IMR-90 (cell line): ENCODE data around the gene DOCK1. TPM values are rescaled to one million over a fixed set of nuclear protein-coding genes. Genes with fewer than 3 reads are reported as not detected.
A peak's percentile ranks its signal among the peaks of the same experiment; 100 is the strongest.

Source experiments
- ATAC-seq: fragments of 200-7000 bp; cut with Tn5 transposase; 2 replicates; pipeline ENCODE4 v1.9.1; 2020; ENCODE audit warnings: low read depth, mild to moderate bottlenecking, moderate library complexity
- BruUV-seq: library from RNA; stranded (reverse); fragments of 400-500 nt; replicated peaks from 2 replicates; lab custom pipeline; 2021; lab: Mats Ljungman, UMichigan
- CTCF ChIA-PET: fragments of 300-600 bp; formaldehyde crosslinking; extraction: SDS; loops from one replicate; lab custom pipeline; 2021; ENCODE audit warnings: antibody characterized with exemption; lab: Yijun Ruan, JAX
- POLR2A ChIA-PET: fragments of 300-600 bp; sonication (Branson Sonifier 250); formaldehyde crosslinking; loops from one replicate; lab custom pipeline; 2022; ENCODE audit warnings: antibody characterized with exemption; ENCODE audit not compliant: unreplicated experiment; lab: Charles Lee
- DNase-seq: peaks from one replicate; pipeline ENCODE4 v3.0.0; 2013
- H2AFZ ChIP-seq: replicated peaks from 2 replicates; pipeline ENCODE3; 2013; ENCODE audit warnings: low read length, mild to moderate bottlenecking; ENCODE audit not compliant: poor library complexity
- H2AK5ac ChIP-seq: 2 replicates; pipeline ENCODE4 v1.6.1; 2013; ENCODE audit warnings: low read depth, low read length, inconsistent platforms
- H2AK9ac ChIP-seq: replicated peaks from 2 replicates; pipeline ENCODE3; 2013; ENCODE audit warnings: mild to moderate bottlenecking, low read depth, low read length, moderate library complexity; ENCODE audit not compliant: poor library complexity
- H2BK120ac ChIP-seq: 2 replicates; pipeline ENCODE4 v1.6.1; 2013; ENCODE audit warnings: low read depth, low read length, inconsistent platforms
- H2BK15ac ChIP-seq: 3 replicates; pipeline ENCODE4 v1.6.1; 2013; ENCODE audit warnings: low read depth, low read length, inconsistent platforms
- H2BK20ac ChIP-seq: 2 replicates; pipeline ENCODE4 v1.6.1; 2013; ENCODE audit warnings: low read depth, mild to moderate bottlenecking, inconsistent platforms, low read length, moderate library complexity
- H2BK5ac ChIP-seq: 2 replicates; pipeline ENCODE4 v1.6.1; 2013; ENCODE audit warnings: mild to moderate bottlenecking, low read depth, low read length, inconsistent platforms; ENCODE audit not compliant: poor library complexity, severe bottlenecking
- H3K14ac ChIP-seq: replicated peaks from 2 replicates; pipeline ENCODE4 v1.6.1; 2013; ENCODE audit warnings: low read depth, low read length, inconsistent platforms
- H3K18ac ChIP-seq: 2 replicates; pipeline ENCODE4 v1.6.1; 2013; ENCODE audit warnings: low read depth, low read length, control low read depth
- H3K23ac ChIP-seq: 2 replicates; pipeline ENCODE4 v1.6.1; 2013; ENCODE audit warnings: low read depth, low read length, inconsistent platforms
- H3K27ac ChIP-seq: 2 replicates; pipeline ENCODE4 v1.5.1; 2013; ENCODE audit warnings: mild to moderate bottlenecking, control low read depth, low read length; ENCODE audit not compliant: insufficient read depth
- H3K27me3 ChIP-seq: 2 replicates; pipeline ENCODE4 v1.6.1; 2013; ENCODE audit warnings: low read length; ENCODE audit not compliant: control insufficient read depth, insufficient read depth
- H3K36me3 ChIP-seq: 2 replicates; pipeline ENCODE4 v1.6.1; 2013; ENCODE audit warnings: low read length, mixed read lengths; ENCODE audit not compliant: control insufficient read depth, insufficient read depth
- H3K4ac ChIP-seq: 2 replicates; pipeline ENCODE4 v1.6.1; 2013; ENCODE audit warnings: low read depth, low read length, inconsistent platforms
- H3K4me1 ChIP-seq: 2 replicates; pipeline ENCODE4 v1.6.1; 2013; ENCODE audit warnings: low read length, mixed read lengths; ENCODE audit not compliant: control insufficient read depth, insufficient read depth
- H3K4me2 ChIP-seq: 2 replicates; pipeline ENCODE4 v1.6.1; 2013; ENCODE audit warnings: low read depth, mild to moderate bottlenecking, control low read depth, low read length, moderate library complexity
- H3K4me3 ChIP-seq: 2 replicates; pipeline ENCODE4 v1.5.1; 2013; ENCODE audit warnings: low read depth, mild to moderate bottlenecking, control low read depth, low read length, moderate library complexity; ENCODE audit not compliant: insufficient read depth
- H3K56ac ChIP-seq: 2 replicates; pipeline ENCODE4 v1.6.1; 2013; ENCODE audit warnings: low read length, inconsistent platforms; ENCODE audit not compliant: insufficient read depth; ENCODE audit errors: extremely low read depth
- H3K79me1 ChIP-seq, 2 experiments: 2 replicates each; pipeline ENCODE4 v1.6.1; 2013; ENCODE audit warnings: low read length in 2 of 2, inconsistent platforms in 1 of 2, low read depth in 1 of 2
- H3K9ac ChIP-seq: 2 replicates; pipeline ENCODE4 v1.6.1; 2013; ENCODE audit warnings: low read depth, low read length, control low read depth
- H3K9me1 ChIP-seq: 2 replicates; pipeline ENCODE4 v1.6.1; 2013; ENCODE audit warnings: low read length, inconsistent platforms; ENCODE audit not compliant: insufficient read depth
- H3K9me3 ChIP-seq: 2 replicates; pipeline ENCODE4 v1.6.1; 2013; ENCODE audit warnings: low read length; ENCODE audit not compliant: control insufficient read depth, insufficient read depth
- H4K20me1 ChIP-seq: 2 replicates; pipeline ENCODE4 v1.6.1; 2013; ENCODE audit warnings: low read length, inconsistent platforms; ENCODE audit not compliant: insufficient read depth
- H4K5ac ChIP-seq: 2 replicates; pipeline ENCODE4 v1.6.1; 2013; ENCODE audit warnings: mild to moderate bottlenecking, low read depth, low read length, control low read depth
- H4K8ac ChIP-seq, 2 experiments: 2 replicates each; pipeline ENCODE4 v1.6.1; 2013; ENCODE audit warnings: low read depth in 2 of 2, low read length in 2 of 2, control low read depth in 1 of 2, inconsistent platforms in 1 of 2
- H4K91ac ChIP-seq: 2 replicates; pipeline ENCODE4 v1.6.1; 2013; ENCODE audit warnings: low read depth, low read length, inconsistent platforms; ENCODE audit not compliant: insufficient read depth
- BHLHE40 ChIP-seq: fragments of 150-350 bp; IDR thresholded peaks from 2 replicates; pipeline ENCODE4 v1.6.1; 2016; ENCODE audit warnings: mild to moderate bottlenecking, low read depth, low read length
- CEBPB ChIP-seq: IDR thresholded peaks from 2 replicates; pipeline ENCODE4 v1.6.1; 2012; ENCODE audit warnings: low read depth, low read length, improper control_type of control experiment
- MAZ ChIP-seq: IDR thresholded peaks from 2 replicates; pipeline ENCODE4 v1.6.1; 2012; ENCODE audit warnings: low read depth, mild to moderate bottlenecking, low read length, improper control_type of control experiment, moderate library complexity, borderline replicate concordance
- NFE2L2 ChIP-seq: fragments of 150-350 bp; IDR thresholded peaks from 2 replicates; pipeline ENCODE4 v1.6.1; 2016; ENCODE audit warnings: low read depth, mild to moderate bottlenecking, low read length
- POLR2A ChIP-seq: IDR thresholded peaks from 2 replicates; pipeline ENCODE4 v1.6.1; 2012; ENCODE audit warnings: mild to moderate bottlenecking, low read depth, low read length
- RAD21 ChIP-seq: IDR thresholded peaks from 2 replicates; pipeline ENCODE4 v1.6.1; 2012; ENCODE audit warnings: low read length, improper control_type of control experiment
- SMC3 ChIP-seq: fragments of 150-350 bp; IDR thresholded peaks from 2 replicates; pipeline ENCODE4 v1.6.1; 2016; ENCODE audit warnings: low read depth, mild to moderate bottlenecking, antibody characterized with exemption, low read length, moderate library complexity
- WGBS, 2 experiments: methylation state at CpG; one replicate each; pipeline versions ENCODE4 v1.1.5 to v1.1.7; 2013; ENCODE audit warnings: missing lambda C conversion rate in 2 of 2; ENCODE audit not compliant: insufficient read length in 1 of 2; ENCODE audit errors: extremely low coverage in 2 of 2; 5-methylcytosine and 5-hydroxymethylcytosine counted together
- dilution Hi-C: fragments of 300-500 bp; cut with HindIII; formaldehyde crosslinking; loops from one replicate; pipeline ENCODE4 v1.14.3; 2018; ENCODE audit warnings: low sequenced_read_pairs; ENCODE audit not compliant: unreplicated experiment
- in situ Hi-C: fragments of 300-500 bp; cut with MboI; formaldehyde crosslinking; loops from 3 replicates; pipeline ENCODE4 v1.14.3; 2019; ENCODE audit warnings: low sequenced_read_pairs, inconsistent platforms, mixed read lengths
- intact Hi-C: fragments of 100-400 bp; cut with micrococcal nuclease; formaldehyde crosslinking; loops from 2 replicates; pipeline ENCODE4 v1.10.0; 2022
- polyA plus RNA-seq, 3 experiments: library from polyadenylated mRNA; depleted of rRNA; stranded (reverse); fragments of >200 nt; gene quantifications; 2 replicates each; pipeline ENCODE4 v1.2.3, GENCODE V29; 2012; ENCODE audit warnings: low replicate concordance in 1 of 3
- total RNA-seq: library from RNA; depleted of rRNA; stranded (reverse); fragments of >200 nt; gene quantifications from 2 replicates; pipeline ENCODE4 v1.2.3, GENCODE V29; 2012
- TF ChIP-seq, protein P1 (sequence below): conservative IDR thresholded peaks from 2 replicates; pipeline ENCODE4 v1.5.1; 2012; ENCODE audit warnings: mild to moderate bottlenecking, low read depth, low read length, improper control_type of control experiment

Gene DOCK1
- total and polyA plus RNA-seq, 2 of the 4 experiments (the other 2 are of a cell fraction), result 28.2 to 71.0 TPM

DNA sequence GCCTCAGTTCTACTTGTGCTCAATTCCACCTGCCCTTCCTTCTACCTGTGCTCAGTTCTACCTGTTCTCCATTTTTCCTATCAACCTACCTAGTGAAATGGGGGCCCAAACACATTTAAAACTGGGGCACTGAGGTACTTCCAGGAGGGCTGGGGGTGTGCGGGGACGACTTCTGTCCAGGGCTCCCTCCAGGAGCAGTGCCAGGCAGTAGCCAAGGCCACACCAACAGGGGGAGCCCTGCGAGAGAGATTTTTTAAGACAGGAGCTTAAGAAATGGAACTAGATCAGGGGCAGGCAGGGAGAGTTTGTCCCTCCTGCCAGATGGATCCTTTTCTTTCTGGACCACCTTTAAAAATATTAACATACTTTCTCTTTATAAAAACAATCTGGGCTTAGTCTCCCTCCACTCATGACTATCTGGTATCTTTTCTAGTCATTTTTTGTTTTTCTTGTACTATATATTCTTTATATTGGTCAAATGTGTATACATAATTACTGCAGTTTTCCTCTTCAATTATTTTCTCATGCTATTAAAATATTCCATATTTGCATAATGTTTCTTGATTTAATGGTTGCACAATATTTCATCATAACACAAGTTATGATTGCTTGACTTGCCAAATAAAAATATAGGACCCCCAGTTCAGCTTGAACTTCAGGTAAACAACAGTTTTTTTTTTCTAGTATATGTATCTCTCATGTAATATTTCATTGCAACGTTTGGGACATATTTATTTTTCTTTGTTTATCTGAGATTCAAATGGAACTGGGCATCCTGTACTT is 338.5 kb downstream of the DOCK1 start:
- Histone ChIP-seq H3K4ac (no peak overlapping the region), H3K4me2 (no peak overlapping the region), H2AFZ (no peak overlapping the region), H3K79me1 (peaks cover 4 to 10% of the 10 kb centered on the region in 2 experiments; a peak in 3 of 4 replicates), H3K9me3 (no peaks in the 10 kb centered on the region), H3K36me3 (peaks cover 3% of the 10 kb centered on the region), H3K14ac (no peak overlapping the region), H4K91ac (no peak overlapping the region), H2BK20ac (no peak overlapping the region), H4K20me1 (peaks cover 4% of the 10 kb centered on the region; the same call in 1 of the 2 replicates), H2AK5ac (no peak overlapping the region), H2BK120ac (no peak overlapping the region), H4K5ac (no peak overlapping the region), H3K56ac (no peak overlapping the region), H3K27me3 (no peaks in the 10 kb centered on the region), H2BK5ac (no peak overlapping the region), H2BK15ac (no peak overlapping the region), H3K9ac (no peak overlapping the region), H3K27ac (no peak overlapping the region), H4K8ac (no peak overlapping the region), H3K4me1 (peaks cover 3% of the 10 kb centered on the region; the same call in 1 of the 2 replicates), H3K4me3 (no peak overlapping the region), H3K9me1 (peaks cover 8% of the 10 kb centered on the region; the same call in 1 of the 2 replicates), H2AK9ac (no peak overlapping the region), H3K23ac (no peak overlapping the region), H3K18ac (no peak overlapping the region)
- ChIA-PET POLR2A (no interaction called here), CTCF (interaction anchor here (0.6 to 2.1 kb wide), 5 partner anchors 10 to 28 kb away, joined by 3 to 10 read pairs (median 4); no protein-coding TSS in a partner anchor)
- dilution Hi-C loops, result no loop called here
- BruUV-seq, result no TSS peak
- ATAC-seq, result peak; percentile 62
- no CpG with 5 or more reads among the region's 4 CpGs for WGBS, 2 experiments
- TF ChIP-seq BHLHE40, result no peak
- no peak for TF ChIP-seq POLR2A
- no peak for TF ChIP-seq MAZ
- peak; percentile 32 for TF ChIP-seq SMC3
- TF ChIP-seq NFE2L2, result no peak
- TF ChIP-seq CEBPB, result peak; percentile 65
- TF ChIP-seq RAD21, result peak; percentile 37; the same call in 1 of the 2 replicates
- TF ChIP-seq, protein P1, sequence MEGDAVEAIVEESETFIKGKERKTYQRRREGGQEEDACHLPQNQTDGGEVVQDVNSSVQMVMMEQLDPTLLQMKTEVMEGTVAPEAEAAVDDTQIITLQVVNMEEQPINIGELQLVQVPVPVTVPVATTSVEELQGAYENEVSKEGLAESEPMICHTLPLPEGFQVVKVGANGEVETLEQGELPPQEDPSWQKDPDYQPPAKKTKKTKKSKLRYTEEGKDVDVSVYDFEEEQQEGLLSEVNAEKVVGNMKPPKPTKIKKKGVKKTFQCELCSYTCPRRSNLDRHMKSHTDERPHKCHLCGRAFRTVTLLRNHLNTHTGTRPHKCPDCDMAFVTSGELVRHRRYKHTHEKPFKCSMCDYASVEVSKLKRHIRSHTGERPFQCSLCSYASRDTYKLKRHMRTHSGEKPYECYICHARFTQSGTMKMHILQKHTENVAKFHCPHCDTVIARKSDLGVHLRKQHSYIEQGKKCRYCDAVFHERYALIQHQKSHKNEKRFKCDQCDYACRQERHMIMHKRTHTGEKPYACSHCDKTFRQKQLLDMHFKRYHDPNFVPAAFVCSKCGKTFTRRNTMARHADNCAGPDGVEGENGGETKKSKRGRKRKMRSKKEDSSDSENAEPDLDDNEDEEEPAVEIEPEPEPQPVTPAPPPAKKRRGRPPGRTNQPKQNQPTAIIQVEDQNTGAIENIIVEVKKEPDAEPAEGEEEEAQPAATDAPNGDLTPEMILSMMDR, result peak; percentile 51
- intact Hi-C loops, result loop anchor here (1.0 kb wide), 1 partner anchor 334 kb away; no protein-coding TSS in a partner anchor
- peak; percentile 30 for DNase-seq
- in situ Hi-C loops, result no loop called here
